GM12878 (cell line): ENCODE data around the gene ANAPC15. TPM values are rescaled to one million over a fixed set of nuclear protein-coding genes. Genes with fewer than 3 reads are reported as not detected.

Experiments used
- ATAC-seq: fragments of 200-7000 bp; cut with Tn5 transposase; 3 replicates; pipeline ENCODE4 v1.9.1; 2020; ENCODE audit warnings: mild to moderate bottlenecking, moderate library complexity
- BruUV-seq: library from RNA; stranded (reverse); fragments of 400-500 nt; replicated peaks from 2 replicates; lab custom pipeline; 2021; lab: Mats Ljungman, UMichigan
- CTCF ChIA-PET: fragments of 300-600 bp; sonication (Branson Sonifier 250); formaldehyde crosslinking; extraction: SDS; loops from one replicate; lab custom pipeline; 2021; ENCODE audit warnings: inconsistent platforms; lab: Yijun Ruan, JAX
- POLR2A ChIA-PET: fragments of 350-600 bp; formaldehyde crosslinking; extraction: SDS; loops from one replicate; lab custom pipeline; 2021; ENCODE audit warnings: inconsistent platforms; lab: Charles Lee
- RAD21 ChIA-PET: fragments of 300-600 bp; sonication (Branson Sonifier 250); formaldehyde crosslinking; loops from one replicate; lab custom pipeline; 2023; ENCODE audit warnings: antibody characterized with exemption; ENCODE audit not compliant: unreplicated experiment; lab: Charles Lee
- SMC1A ChIA-PET: fragments of 300-600 bp; sonication (Branson Sonifier 250); formaldehyde crosslinking; loops from one replicate; lab custom pipeline; 2023; ENCODE audit not compliant: unreplicated experiment, uncharacterized antibody; lab: Charles Lee
- DNase-seq: peaks from one replicate; pipeline ENCODE4 v3.0.0-alpha.2; 2011; ENCODE audit warnings: low read depth, low spot score
- FAIRE-seq: peaks from 3 replicates; lab custom pipeline; 2011; peaks lifted over from hg19 to GRCh38; lab: Jason Lieb, UNC
- H2AFZ ChIP-seq: 2 replicates; pipeline ENCODE4 v1.6.0; 2011; ENCODE audit warnings: low read depth, low read length, control low read depth; ENCODE audit not compliant: control insufficient read depth
- H3K27ac ChIP-seq: 2 replicates; pipeline ENCODE4 v1.5.1; 2011; ENCODE audit warnings: control low read depth; ENCODE audit not compliant: control insufficient read depth, insufficient read depth
- H3K27me3 ChIP-seq, 2 experiments: replicated peaks in 1 of 2; 2 replicates each; pipeline versions ENCODE4 v1.6.0 to v1.6.1; 2011; ENCODE audit warnings: low read length in 1 of 2; ENCODE audit not compliant: control insufficient read depth in 2 of 2, insufficient read depth in 2 of 2
- H3K36me3 ChIP-seq, 2 experiments: 2 replicates each; pipeline ENCODE4 v1.5.1; 2011; ENCODE audit warnings: low read length in 1 of 2; ENCODE audit not compliant: control insufficient read depth in 2 of 2, insufficient read depth in 2 of 2
- H3K4me1 ChIP-seq: 2 replicates; pipeline ENCODE4 v1.6.1; 2011; ENCODE audit warnings: mild to moderate bottlenecking, low read length, moderate library complexity, mixed read lengths; ENCODE audit not compliant: control insufficient read depth, insufficient read depth
- H3K4me2 ChIP-seq: 2 replicates; pipeline ENCODE4 v1.6.0; 2011; ENCODE audit warnings: control low read depth; ENCODE audit not compliant: control insufficient read depth, insufficient read depth
- H3K4me3 ChIP-seq: fragments of 200-600 bp; sonication (generic); 2 replicates; pipeline ENCODE4 v1.5.1; 2016
- H3K79me2 ChIP-seq: 2 replicates; pipeline ENCODE4 v1.6.0; 2011; ENCODE audit warnings: low read length; ENCODE audit not compliant: control insufficient read depth, insufficient read depth
- H3K9ac ChIP-seq: 2 replicates; pipeline ENCODE4 v1.8.0; 2011; ENCODE audit warnings: low read length, control low read depth, mixed read lengths; ENCODE audit not compliant: control insufficient read depth, insufficient read depth
- H3K9me3 ChIP-seq: replicated peaks from 3 replicates; pipeline ENCODE4 v1.5.1; 2011; ENCODE audit warnings: mild to moderate bottlenecking, low read length; ENCODE audit not compliant: control insufficient read depth, insufficient read depth
- H4K20me1 ChIP-seq: 2 replicates; pipeline ENCODE4 v1.6.0; 2011; ENCODE audit not compliant: control insufficient read depth, insufficient read depth
- BMI1 ChIP-seq: fragments of 450-650 bp; IDR thresholded peaks from 2 replicates; pipeline ENCODE4 v1.6.1; 2016; ENCODE audit warnings: mild to moderate bottlenecking, moderate library complexity, borderline replicate concordance
- CREB1 ChIP-seq: IDR thresholded peaks from 2 replicates; pipeline ENCODE4 v1.6.1; 2012; ENCODE audit warnings: low read depth, mild to moderate bottlenecking, inconsistent platforms
- E2F8 ChIP-seq: fragments of 450-650 bp; IDR thresholded peaks from 2 replicates; pipeline ENCODE4 v1.6.1; 2018; ENCODE audit warnings: mild to moderate bottlenecking, low read depth, moderate library complexity; ENCODE audit not compliant: partially characterized antibody
- EZH2 ChIP-seq: IDR thresholded peaks from 2 replicates; pipeline ENCODE4 v1.6.1; 2012; ENCODE audit warnings: low read depth, mild to moderate bottlenecking, control low read depth, inconsistent platforms, low read length, borderline replicate concordance; ENCODE audit not compliant: control insufficient read depth
- FOS ChIP-seq: IDR thresholded peaks from 3 replicates; pipeline ENCODE4 v1.6.1; 2011; ENCODE audit warnings: borderline replicate concordance; ENCODE audit not compliant: insufficient read length; ENCODE audit errors: extremely low read depth
- IKZF2 ChIP-seq, 2 experiments: fragments of 450-650 bp; IDR thresholded peaks; 2 replicates each; pipeline ENCODE4 v1.6.1; 2017; ENCODE audit warnings: mild to moderate bottlenecking in 2 of 2, moderate library complexity in 2 of 2
- JUND ChIP-seq: IDR thresholded peaks from 2 replicates; pipeline ENCODE4 v1.6.1; 2012; ENCODE audit warnings: low read depth, mild to moderate bottlenecking, low read length, improper control_type of control experiment, moderate library complexity
- MEF2A ChIP-seq: IDR thresholded peaks from 2 replicates; pipeline ENCODE4 v1.6.1; 2011; ENCODE audit warnings: low read depth, mild to moderate bottlenecking, low read length, moderate library complexity; ENCODE audit not compliant: insufficient read depth
- MTA3 ChIP-seq: IDR thresholded peaks from 2 replicates; pipeline ENCODE4 v1.6.1; 2012; ENCODE audit warnings: low read length, inconsistent platforms, borderline replicate concordance
- NFIC ChIP-seq: IDR thresholded peaks from 2 replicates; pipeline ENCODE4 v1.6.1; 2012; ENCODE audit warnings: low read depth, mild to moderate bottlenecking, inconsistent platforms, low read length, moderate library complexity
- NR2C2 ChIP-seq: IDR thresholded peaks from 2 replicates; pipeline ENCODE4 v1.6.1; 2011; ENCODE audit warnings: borderline replicate concordance, low read depth; ENCODE audit not compliant: control insufficient read depth, insufficient read length
- RELA ChIP-seq: fragments of 450-650 bp; IDR thresholded peaks from 2 replicates; pipeline ENCODE4 v1.8.0; 2014; ENCODE audit warnings: borderline replicate concordance; ENCODE audit not compliant: partially characterized antibody
- SIX5 ChIP-seq: IDR thresholded peaks from 2 replicates; pipeline ENCODE4 v1.6.1; 2011; ENCODE audit warnings: mild to moderate bottlenecking, low read depth, low read length, moderate library complexity; ENCODE audit not compliant: severe bottlenecking
- SKIL ChIP-seq: fragments of 450-650 bp; IDR thresholded peaks from 2 replicates; pipeline ENCODE4 v1.6.1; 2017; ENCODE audit warnings: mild to moderate bottlenecking, low read depth, inconsistent platforms; ENCODE audit not compliant: poor library complexity, severe bottlenecking
- ZBTB11 ChIP-seq: fragments of 450-650 bp; formaldehyde crosslinking; IDR thresholded peaks from 2 replicates; pipeline ENCODE4 v1.5.0; 2022; ENCODE audit warnings: mild to moderate bottlenecking, missing genetic modification characterization
- WGBS: methylation state at CpG from one replicate; pipeline ENCODE4 v1.1.6; 2016; ENCODE audit warnings: low lambda C conversion rate; ENCODE audit not compliant: insufficient replicate concordance, insufficient coverage; ENCODE audit errors: missing lambda C conversion rate; 5-methylcytosine and 5-hydroxymethylcytosine counted together
- in situ Hi-C: fragments of 300-500 bp; cut with MboI; formaldehyde crosslinking; loops from 9 replicates; pipeline ENCODE4 v1.14.3; 2018; ENCODE audit warnings: mixed read lengths
- intact Hi-C: fragments of 100-400 bp; cut with micrococcal nuclease; formaldehyde crosslinking; loops from one replicate; pipeline ENCODE4 v1.14.2; 2022; ENCODE audit not compliant: unreplicated experiment
- polyA plus RNA-seq, 11 experiments: library from polyadenylated mRNA; depleted of rRNA in 4 of 11; unstranded in 6 of 11; stranded (reverse) in 5 of 11; fragments of >200 nt; fragmentation: Nextera tagmentation in 4 of 11; fragmentation: Illumina TruSeq in 1 of 11; extraction: Ambion mirVana in 4 of 11; extraction: Trizol in 1 of 11; gene quantifications; 1 replicate in 1 of 11; 2 replicates in 10 of 11; pipeline versions ENCODE4 v1.2.1 to v1.2.3, GENCODE V29; 2011 to 2016; ENCODE audit warnings: inconsistent platforms in 2 of 11, missing spikeins in 2 of 11, low read depth in 1 of 11
- total RNA-seq, 4 experiments: library from RNA; depleted of rRNA in 3 of 4; stranded (reverse); fragments of >200 nt in 3 of 4; fragmentation: Illumina TruSeq in 1 of 4; extraction: Trizol in 1 of 4; gene quantifications; 2 replicates each; pipeline versions ENCODE4 v1.2.1 to v1.2.3, GENCODE V29; 2013 to 2021

Gene ANAPC15
- total and polyA plus RNA-seq, 10 of the 15 experiments (the other 5 are each of a cell fraction or from before 2014, with no cell fraction given): 83.4 to 372 (median 103) TPM

- Histone ChIP-seq H3K27me3 (no peaks in the 10 kb centered on the region), H3K9me3 (no peaks in the 10 kb centered on the region), H3K4me2 (peak overlapping the region; percentile 56), H3K79me2 (peaks cover 65% of the 10 kb centered on the region), H3K4me1 (peaks cover 27% of the 10 kb centered on the region), H3K9ac (peak overlapping the region; percentile 41), H2AFZ (no peak overlapping the region), H3K27ac (peak overlapping the region; percentile 63), H3K36me3 (no peaks in the 10 kb centered on the region; a peak in 2 of 4 replicates), H3K4me3 (peak overlapping the region; percentile 59; the same call in 1 of the 2 replicates), H4K20me1 (no peaks in the 10 kb centered on the region)
- DNase-seq (no peak), ATAC-seq (no peak), FAIRE-seq (no peak)
- 68% methylated on average over 7 of the region's 7 CpGs for WGBS
- CTCF ChIA-PET: interaction anchor here (0.7 to 2.9 kb wide), 5 partner anchors 16 to 85 kb away, joined by 3 to 16 read pairs (median 3); no protein-coding TSS in a partner anchor
- BruUV-seq: no TSS peak
- no peak for TF ChIP-seq SKIL
- no peak for TF ChIP-seq JUND
- no peak for TF ChIP-seq CREB1
- no peak for TF ChIP-seq SIX5
- TF ChIP-seq FOS: no peak
- TF ChIP-seq MTA3: no peak
- TF ChIP-seq NFIC: no peak
- no peak for TF ChIP-seq ZBTB11 (CRISPR knock-in tag)
- no peak for TF ChIP-seq IKZF2 (IDR thresholded peaks at IDR 0.05)
- no peak for TF ChIP-seq MEF2A
- TF ChIP-seq RELA: no peak
- TF ChIP-seq EZH2: no peak
- TF ChIP-seq BMI1: no peak
- no peak for TF ChIP-seq NR2C2
- no peak for TF ChIP-seq E2F8
- in situ Hi-C loops (no loop called here), intact Hi-C loops (no loop called here)
- RAD21 ChIA-PET: interaction anchor here (1.3 to 7.8 kb wide), 4 partner anchors 31 to 360 kb away, joined by 3 to 46 read pairs (median 5); no protein-coding TSS in a partner anchor
- SMC1A ChIA-PET: interaction anchor here (0.8 to 8.0 kb wide), 3 partner anchors 11 to 31 kb away, joined by 3 to 48 read pairs (median 3); no protein-coding TSS in a partner anchor
- POLR2A ChIA-PET: interaction anchor here (0.7 to 2.8 kb wide), 6 partner anchors 9 to 31 kb away, joined by 3 to 16 read pairs (median 4); no protein-coding TSS in a partner anchor
Measured at GRCh38 chr11:72070491-72070890, 42.0 kb downstream of the ANAPC15 start.
